ENCODE results near the gene SLC35E1.
"Not testable (repeated sequence)": the region's sequence is repeated elsewhere in the genome, so short reads cannot be mapped to it uniquely, and the experiment has no call there.

SLC35E1 gene

DNA sequence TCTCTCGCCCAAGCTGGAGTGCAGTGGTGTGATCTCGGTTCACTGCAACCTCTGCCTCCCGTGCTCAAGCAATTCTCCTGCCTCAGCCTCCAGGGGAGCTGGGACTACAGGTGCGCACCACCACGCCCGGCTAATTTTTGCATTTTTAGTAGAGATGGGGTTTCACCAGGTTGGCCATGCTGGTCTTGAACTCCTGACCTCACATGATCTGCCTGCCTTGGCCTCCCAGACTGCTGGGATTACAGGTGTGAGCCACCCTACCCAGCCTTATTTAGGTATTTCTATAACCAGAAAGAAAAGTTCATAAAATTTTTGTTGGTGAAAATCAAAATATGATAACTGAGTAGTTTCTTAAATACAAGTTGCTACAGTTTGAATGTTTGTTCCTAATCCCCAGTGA lies 28.5 kb downstream of the SLC35E1 start:
- not testable (repeated sequence) for DNase-seq

DNA sequence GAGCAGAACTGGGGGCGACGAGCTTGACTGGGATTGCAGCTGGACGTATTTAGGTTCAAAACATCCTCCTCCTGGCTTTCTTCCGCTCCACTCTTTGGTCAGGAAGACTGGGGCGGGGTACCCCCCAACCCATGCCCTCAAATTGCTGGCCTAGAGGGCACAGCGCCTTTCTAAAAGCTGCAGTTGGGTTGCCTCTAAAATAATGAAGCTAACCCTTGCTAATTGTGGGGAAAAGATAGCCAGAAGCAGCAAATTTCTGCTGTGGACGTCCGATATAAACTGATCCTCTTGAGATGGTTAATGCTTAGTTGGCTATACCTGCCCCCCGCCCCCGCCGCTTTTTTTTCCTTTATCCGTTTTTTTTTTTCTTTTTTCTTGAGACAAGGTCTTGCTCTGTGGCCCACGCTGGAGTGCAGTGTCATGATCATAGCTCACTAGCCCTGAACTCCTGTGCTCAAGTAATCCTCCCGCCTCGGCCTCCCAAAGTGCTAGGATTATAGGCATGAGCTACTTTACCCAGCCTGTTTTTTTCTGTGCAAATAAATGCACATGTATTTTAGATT lies 29.2 kb downstream of the SLC35E1 start:
- DNase-seq = no peak

DNA sequence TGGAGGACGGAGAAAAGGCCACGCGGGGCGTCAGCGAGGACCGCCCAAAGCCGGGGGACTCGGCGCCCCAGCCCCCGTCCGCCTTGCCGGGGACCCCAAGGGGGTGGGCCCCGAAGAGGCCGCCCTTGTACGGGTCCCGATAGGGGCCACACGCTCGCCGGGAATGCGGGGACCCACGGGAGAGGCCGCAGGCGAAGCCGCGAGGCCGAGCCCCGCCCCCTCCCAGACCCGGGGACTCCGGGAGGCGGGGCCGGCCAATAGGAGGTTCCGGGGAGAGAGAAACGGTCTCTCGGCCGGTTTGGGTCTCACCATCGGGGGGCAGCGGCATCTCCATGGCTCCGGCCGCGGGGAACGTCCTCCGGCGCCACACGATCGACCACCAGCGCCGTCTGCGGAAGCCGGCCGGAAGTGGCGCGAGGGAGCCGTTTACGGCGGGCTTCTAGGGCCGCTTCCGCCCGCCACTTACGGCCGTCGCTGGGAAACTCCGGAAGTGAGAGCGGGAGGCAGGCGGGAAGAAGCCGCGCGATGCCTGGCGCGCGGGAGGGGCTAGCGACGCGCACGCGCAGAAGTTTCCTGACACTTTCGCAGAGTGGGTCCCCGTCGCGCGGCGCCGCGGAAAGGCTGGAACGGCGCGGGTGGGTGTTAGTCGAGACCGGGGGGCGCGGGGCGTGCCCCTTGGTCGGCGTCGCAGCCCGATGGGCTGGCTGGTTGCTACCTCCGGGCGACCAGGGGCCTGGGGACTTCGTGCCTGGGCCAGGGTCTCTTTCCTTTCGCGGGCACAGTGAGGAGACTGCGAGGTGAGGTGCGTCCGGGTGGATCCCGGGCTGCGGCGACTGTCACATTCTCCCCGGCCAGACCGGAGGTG lies 29.9 kb downstream of the SLC35E1 start, which contains the start of gene CHERP:
Gene CHERP (minus strand): TSS at position 393 of the 865 bp plus-strand sequence. CDS start 59 bp downstream, at position 334.
- DNase-seq = peak; percentile 93

DNA sequence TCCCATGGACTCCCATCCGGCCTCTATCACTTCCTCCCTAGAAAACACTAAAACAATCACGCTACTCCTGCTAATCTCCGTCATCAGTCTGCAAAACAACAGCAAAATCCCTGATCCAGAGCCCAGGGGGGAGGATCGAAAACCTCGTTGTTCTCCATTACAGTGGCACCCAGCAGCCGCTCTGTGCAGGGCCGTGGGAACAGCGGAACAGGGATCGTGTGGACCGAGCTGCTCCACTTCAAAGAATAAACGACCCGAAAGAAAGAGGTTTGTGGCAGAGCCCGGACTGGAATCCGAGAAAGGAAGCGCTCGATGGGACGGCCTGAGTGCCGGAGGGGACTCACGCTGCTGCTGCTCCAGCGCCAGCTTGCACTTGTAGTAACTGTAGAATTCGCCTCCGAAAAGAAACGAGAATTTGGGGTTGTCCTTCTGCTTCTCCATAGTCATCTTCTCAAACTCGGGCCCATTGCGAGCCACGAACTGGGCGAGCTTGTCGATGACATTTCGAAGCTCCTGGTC lies 30.6 kb downstream of the SLC35E1 start:
- DNase-seq = no peak

DNA sequence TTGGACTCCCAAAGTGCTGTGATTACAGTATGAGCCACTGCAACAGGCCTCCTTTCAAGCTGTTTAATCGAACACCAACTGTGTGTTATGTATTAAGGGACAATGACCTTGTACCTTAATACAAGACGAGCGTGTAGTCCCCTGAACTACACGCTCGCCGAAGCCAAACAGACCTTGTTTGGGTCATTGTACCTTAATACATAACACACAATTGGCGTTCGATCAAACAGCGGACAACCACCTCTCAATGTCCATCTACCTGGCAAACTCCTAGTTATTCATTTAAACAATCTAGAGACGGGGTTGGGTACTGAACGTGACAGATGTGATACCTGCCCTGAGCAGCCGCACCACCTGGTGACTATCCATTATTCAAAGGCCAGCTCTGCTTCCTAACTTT lies 31.3 kb downstream of the SLC35E1 start:
- no peak for DNase-seq

DNA sequence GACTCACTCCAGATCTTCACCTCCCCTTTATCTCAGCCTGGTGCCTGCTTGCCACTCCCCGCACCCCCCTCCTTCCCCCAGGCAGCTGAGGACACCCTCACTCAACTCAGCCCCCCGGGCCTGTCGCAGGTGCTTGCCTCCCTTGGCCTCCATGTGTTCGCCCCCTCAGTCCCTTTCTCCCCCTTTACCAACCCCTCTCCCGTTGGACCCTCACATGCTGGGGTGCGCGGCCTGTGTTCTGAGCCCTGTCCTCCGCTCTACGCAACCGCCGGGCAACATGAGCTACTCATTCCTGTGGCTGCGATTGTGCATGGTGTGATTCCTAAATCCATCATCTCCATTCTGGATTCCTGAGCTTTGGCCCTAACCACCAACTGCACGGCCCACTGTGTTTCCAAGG lies 35.1 kb downstream of the SLC35E1 start:
- no peak for DNase-seq

DNA sequence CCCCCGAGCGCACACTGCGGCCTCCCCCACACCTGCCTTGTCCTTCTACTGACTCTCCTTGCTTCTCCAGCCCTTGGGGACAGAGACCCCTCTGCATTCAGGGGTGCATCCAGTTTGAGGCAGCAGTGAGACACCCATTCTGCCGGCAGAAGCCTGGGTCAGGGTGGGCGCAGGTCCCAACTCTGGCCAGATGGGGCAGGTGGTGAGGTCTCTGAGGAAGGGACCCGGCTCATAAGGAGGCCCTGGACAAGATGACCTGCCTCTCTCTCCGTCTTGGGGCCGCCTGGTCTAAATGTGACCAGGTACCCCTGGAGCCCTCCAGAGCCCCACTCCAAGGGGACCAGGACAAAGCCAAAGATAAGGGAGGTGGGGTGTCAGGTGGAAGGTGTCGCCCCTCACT lies 36.1 kb downstream of the SLC35E1 start:
- no peak for DNase-seq

DNA sequence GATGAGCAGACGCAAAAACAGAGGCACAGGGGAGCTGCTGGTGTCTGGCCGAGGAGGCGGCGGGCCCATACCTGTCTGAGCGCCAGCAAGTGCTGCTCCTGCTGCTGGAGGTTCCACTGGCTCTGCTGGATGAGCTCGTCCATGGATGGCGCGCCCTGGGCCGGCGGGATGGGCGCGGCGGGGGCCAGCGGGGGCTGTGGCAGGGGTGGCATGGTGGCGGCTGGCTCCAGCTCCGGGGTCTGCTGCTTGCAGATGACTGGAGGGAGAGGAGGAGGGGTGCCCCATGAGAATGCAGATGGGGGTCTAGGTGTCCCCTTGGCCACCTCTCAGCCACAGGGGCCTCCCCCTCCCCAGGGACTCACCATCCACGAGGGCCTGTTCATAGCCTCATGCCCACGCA lies 36.8 kb downstream of the SLC35E1 start:
- DNase-seq = no peak

DNA sequence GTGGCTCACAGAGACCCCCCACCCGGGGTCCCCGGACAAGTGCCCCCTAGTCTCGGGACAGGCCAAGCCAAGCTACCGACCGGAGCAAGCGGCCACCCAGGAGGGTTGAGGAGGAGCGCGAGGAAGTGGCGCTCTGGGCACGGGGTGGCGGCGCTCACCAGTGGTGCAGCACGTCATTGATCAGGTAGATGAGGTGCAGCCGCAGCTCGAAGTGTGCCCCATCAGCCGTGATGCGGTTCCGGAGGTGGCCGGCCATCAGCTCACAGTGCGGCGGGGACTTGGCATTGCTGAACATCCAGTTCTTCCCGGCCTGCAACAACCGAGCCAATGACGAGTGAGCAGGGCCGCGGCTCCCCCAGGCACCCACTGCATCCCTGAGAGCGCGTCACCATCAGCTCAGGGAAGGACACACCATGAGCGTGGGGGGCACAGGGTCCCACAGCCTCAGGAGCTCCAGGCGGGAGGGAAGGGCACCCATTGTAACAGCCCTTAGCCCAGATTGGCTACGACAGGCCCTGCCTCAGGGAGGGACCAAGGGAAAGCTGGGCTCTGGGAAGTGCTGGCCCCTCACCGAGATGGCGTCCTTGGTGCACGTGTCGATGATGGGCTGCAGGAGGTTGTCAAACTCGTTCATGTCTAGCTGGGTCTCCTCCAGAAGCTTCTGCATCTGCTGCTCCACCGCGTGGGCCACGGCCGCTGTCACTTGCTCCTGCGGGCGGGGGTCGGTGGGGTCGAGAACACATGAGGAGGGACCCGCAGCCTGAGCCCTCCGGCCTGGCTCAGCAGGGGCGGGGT lies 39.6 kb downstream of the SLC35E1 start:
- DNase-seq = no peak

DNA sequence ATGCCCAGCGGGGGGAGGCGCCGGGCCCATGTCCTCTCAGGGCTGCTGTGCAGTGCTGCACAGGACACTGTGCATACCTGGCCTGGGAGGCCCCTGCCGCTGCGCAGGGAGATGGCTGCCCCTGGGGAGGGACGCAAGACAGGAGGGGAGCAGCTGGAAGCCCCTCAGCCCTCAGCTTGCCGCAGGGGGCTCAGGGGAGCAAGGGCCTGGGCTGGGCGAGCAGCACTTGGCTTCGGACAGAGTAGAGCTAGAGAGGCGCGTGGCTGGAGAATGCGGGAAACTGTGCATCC lies 40.9 kb downstream of the SLC35E1 start:
- DNase-seq = no peak

DNA sequence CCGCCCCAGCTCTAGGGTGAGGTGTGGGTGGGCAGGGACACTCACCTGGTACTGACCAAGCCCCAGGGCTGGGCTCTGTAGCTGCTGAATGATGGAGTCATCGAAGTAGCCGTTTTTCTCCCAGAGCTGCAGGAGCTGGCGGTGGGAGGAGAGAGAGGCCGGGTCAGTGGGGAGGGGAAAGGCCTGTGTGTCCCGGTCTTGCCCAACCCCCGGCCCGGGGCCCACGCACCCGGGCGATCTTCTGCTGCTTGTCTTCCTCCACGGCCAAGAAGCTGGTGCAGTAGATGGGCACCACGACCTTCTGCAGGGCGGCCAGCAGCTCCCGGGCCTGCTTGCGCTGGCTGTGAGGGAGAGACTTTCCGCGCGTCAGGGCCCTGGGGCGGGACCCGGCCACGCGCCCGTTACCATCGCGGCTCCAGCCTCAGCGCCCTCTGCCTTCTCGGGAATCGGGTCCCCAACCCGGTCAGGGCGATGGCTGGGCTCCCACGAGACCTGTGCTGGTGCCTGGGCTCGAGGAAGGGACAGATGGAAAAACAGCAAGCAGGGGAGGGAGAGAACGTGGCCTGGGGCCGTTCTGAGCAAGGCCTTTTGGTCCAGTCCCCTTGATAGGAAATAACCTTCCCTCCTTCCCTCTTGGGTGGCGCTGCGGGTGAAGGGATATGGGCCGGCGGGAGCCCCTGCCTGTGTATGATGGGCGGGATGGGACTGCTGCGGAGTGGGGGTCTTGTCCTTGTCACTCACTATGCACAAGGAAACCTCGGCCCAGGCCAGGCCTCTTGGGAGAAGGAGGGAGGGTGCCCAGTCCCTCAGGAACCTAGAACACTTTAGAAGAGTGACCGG lies 41.5 kb downstream of the SLC35E1 start:
- no peak for DNase-seq

DNA sequence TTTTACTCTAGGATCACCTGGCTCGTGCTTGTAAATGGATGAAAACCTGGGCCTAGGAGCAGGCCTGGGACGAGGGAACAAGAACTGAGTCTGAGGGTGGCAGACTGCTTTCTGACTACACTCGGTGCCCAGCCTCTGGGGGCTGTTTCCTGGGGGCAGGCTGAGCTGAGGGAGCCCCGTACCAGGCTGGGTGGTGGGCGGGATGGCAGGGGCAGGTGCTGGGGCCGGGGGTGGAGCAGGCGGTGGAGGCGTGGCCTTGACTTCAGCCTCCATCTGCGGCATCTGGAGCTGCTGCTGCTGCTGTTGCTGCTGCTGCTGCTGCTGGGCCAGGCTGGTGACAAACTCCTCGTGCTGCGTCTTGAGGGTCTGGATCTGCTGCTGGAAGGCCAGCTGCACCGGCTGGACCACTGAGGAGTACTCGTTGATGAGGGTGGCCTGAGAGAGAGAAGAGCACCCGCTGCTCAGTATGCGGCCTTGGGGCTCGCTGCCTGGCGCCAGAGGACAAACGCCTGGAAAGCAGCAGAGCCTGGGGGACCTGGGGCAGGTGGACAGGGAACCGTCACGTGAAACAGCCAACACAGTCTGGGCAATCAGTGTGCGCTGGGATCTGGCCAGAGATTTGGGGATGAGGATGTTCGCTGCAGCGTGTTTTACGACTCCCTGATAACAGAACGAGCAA lies 42.6 kb downstream of the SLC35E1 start:
- no peak for DNase-seq

DNA sequence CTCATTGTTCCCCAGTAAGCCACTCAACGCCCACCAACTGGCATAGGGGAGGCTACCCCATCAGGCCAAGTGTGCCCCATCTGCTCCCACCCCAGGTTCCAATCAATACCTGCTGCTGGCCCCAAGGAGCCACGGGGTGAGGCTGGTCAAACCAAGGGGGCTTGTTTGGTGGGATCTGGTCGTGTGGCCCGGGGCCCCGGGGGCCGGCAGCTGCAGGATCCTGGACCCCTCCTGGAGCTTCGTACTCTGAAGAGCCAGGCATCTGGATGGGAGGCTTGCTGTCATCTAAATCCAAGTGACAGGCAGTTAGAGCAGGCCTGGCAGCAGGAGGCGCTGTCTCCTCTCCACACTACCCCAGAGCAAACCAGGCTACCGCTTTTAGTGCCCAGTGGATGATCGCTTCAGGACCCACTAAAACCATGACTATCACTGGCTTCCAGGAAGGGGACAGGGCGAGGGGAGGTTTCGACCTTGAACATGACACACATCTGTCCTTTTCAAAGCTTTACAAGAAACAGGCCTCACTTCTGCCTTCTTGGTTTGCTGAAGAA lies 44.2 kb downstream of the SLC35E1 start:
- peak; percentile 34 for DNase-seq

DNA sequence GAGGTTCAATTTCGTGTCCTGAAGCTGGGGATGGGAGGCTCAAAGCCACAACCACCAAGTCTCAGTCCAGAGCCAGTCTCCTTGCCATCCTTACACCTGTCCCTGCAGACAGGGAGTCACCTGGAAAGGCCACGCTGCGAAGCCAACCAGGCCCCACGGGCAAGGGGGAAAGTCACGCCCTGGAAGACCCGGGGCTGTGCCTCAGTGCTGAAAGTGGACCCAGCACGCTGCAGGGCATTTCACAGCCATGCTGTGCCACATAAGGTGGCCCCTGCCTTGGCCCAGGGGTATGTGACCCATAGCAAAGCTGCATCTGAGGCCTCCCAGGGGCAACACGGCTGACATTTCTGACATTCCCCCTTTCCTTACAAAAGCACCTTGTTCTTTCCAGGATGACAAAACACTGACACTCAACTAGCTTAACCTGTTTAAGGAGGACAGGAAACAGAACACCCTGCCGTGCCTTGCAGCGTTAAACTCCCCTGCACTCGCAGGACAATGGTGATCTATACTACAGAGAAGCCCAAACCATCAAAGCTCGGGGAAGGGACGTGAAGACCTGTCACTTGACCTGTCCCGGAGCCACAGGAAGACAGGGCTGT lies 44.8 kb downstream of the SLC35E1 start:
- DNase-seq = no peak

DNA sequence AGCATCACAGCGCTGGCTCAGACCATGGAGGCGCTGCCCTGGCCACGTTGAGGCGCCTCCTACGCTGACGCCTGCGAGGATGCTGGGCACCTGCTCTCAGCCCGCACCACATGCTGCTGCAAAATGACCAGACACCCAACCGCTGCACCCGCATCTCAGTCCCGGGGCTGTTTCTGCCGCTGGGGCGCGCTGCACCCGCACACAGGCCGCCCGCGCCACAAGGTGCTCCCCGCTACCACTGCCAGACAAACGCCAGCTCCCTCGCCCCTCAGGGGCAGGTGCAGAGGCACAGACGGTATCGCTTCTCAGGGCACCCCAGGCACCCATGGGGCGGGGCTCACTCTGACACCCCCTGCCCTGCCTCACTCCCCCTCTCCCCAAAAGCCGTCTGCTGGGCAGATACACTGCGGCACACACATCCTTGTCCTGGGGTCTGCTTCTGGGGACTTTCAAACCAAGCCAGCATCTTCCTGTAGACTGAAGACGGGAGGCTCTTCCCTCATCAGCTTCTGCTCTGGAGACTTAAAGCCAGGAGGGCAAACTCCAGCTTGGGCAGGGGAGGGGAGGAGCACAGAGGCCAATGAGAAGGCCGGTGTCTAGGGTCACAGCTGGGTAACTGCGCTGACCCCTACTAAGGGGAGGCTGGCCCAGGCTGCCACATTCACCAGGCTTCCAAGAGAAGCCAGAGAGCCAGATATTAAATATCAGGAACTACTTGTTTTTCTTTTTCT lies 46.3 kb downstream of the SLC35E1 start:
- no peak for DNase-seq

DNA sequence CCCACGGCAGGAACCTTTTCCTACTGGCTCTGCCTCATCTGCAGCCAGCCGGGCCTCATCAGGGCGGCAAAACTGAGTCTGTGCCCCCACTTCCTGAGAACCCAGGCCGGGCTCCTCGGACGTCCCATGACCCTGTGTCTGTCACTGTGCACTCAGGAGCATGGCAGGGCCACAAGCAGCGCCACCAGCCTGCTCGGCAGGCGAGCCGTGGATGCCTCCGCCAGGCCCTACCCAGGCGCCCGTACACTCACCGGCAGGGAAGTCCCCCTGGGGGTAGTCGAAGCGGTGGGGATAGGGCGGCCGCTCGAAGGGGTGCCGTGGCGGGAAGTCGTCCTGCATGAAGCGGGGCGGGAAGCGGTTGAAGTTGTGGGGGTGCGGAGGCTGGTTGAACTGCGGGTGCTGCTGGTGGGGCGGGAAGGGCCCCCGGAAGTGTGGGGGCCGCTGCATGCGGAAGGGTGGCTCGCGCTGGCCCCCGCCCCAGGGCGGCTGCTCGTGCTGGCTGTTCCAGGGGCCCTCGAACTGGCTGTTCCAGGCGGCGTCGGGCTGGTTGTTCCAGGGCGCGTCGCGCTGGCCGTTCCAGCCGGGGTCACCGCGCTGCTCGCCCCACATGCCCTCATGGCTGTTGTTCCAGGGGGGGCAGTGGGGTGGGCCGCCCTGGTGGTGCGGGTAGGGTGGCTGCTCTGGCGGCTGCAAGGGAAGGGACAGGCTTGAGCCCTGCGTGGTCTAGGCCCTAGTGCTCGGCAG lies 47.1 kb downstream of the SLC35E1 start:
- no peak for DNase-seq

DNA sequence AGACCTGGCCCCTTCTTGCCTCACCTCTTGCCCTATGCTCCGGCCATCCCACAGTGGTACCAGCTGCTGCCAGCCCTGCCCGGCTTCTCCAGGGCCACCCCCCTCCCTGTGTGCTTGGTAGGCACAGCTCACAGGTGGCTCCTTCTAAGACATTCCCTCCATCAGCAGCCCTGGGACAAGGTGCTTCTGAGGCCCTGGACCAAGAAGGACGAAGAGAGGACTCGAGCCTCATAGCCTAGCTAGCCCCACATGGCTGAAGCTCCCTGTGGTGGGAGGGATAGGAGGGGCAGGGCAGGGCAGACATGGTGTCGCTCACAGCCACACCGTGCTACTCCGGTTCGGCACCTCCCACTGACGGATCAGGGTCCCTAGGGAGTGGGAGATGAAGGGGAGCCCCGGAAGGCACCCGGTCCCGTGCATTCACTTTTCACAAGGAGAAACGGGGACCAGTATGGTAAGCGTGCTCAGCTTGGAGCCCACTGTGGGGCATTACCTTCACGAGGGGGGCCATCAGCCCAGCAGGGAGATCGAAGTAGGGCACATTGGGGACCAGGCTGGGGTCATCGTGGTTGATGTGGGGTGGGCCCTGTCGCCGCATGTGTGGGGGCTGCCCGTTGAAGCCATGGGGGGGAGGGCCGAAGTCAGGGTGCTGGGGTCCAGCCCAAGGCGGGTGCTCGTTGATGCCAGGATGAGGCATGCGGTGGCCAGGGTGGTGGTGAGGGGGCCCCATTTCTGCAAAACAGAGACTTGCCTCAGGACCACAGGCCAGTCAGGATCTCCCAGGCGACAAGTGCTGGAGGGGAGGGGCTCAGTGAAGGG lies 49.4 kb downstream of the SLC35E1 start:
- DNase-seq = no peak

DNA sequence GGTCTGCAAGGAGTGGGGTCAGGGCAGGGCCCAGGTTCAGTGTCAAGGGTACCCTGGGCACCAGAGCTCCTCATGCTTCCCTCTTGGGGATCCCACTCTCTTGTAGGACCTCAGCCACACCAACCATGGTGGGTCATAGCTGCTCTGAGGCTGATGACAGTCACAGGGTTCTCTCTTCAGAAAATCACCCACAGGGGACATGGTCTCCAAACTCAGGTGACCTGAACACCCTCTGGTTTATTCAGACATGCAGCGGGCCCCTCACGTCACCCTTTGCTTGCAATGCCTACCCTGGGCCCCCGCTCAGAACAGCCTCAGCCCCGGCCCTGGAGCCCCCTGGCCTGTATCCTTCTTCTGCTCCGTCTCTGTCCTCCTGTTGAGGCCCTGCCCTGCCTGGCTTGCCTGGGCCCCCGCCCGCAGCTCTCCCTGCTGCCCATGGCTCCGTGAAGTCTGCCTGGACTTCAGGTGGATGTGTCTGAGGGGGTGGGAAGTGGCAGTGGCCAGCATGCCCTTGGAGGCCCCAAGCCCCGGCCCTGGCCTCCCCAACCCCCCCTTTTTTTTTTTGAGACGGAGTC lies 50.4 kb downstream of the SLC35E1 start:
- DNase-seq = no peak
